Tibial nerve (tissue), 3 donors: ENCODE results near the gene ZNF556.

Experiments used
- POLR2A ChIP-seq, 2 donors: fragments of 450-650 bp; IDR thresholded peaks; one replicate each; pipeline ENCODE4 v1.6.1; 2017; ENCODE audit warnings: antibody characterized with exemption in 2 of 2, mild to moderate bottlenecking in 2 of 2, moderate library complexity in 2 of 2
- TF ChIP-seq, protein P1 (sequence below), 5 experiments: fragments of 200-600 bp in 3 of 5; fragments of 450-650 bp in 2 of 5; sonication (generic) in 3 of 5; IDR thresholded peaks; one replicate each; pipeline ENCODE4 v1.5.1; 2016 to 2019; ENCODE audit warnings: antibody characterized with exemption in 5 of 5, mild to moderate bottlenecking in 3 of 5, moderate library complexity in 2 of 5

- TF ChIP-seq, protein P1, sequence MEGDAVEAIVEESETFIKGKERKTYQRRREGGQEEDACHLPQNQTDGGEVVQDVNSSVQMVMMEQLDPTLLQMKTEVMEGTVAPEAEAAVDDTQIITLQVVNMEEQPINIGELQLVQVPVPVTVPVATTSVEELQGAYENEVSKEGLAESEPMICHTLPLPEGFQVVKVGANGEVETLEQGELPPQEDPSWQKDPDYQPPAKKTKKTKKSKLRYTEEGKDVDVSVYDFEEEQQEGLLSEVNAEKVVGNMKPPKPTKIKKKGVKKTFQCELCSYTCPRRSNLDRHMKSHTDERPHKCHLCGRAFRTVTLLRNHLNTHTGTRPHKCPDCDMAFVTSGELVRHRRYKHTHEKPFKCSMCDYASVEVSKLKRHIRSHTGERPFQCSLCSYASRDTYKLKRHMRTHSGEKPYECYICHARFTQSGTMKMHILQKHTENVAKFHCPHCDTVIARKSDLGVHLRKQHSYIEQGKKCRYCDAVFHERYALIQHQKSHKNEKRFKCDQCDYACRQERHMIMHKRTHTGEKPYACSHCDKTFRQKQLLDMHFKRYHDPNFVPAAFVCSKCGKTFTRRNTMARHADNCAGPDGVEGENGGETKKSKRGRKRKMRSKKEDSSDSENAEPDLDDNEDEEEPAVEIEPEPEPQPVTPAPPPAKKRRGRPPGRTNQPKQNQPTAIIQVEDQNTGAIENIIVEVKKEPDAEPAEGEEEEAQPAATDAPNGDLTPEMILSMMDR (IDR thresholded peaks at IDR 0.05), result no peak
- no peak for TF ChIP-seq POLR2A (IDR thresholded peaks at IDR 0.05)
Measured at GRCh38 chr19:2877398-2878331, 10.5 kb downstream of the ZNF556 start.
